Activated T-cell treated with anti-CD3 and anti-CD28 coated beads, Interleukin-2, amount 50 U/mL, for 72 hours (primary cell): ENCODE data around the gene TOR1A. TPM values are rescaled to one million over a fixed set of nuclear protein-coding genes. Genes with fewer than 3 reads are reported as not detected.
"Not testable (repeated sequence)": the region's sequence is repeated elsewhere in the genome, so short reads cannot be mapped to it uniquely, and the experiment has no call there.

Experiments
- ATAC-seq, 2 donors: fragments of 150-1000 bp; cut with Tn5 transposase; replicated peaks in 1 of 2; 2 replicates each; pipeline ENCODE4 v1.10.0; 2021; ENCODE audit warnings: moderate library complexity in 2 of 2, mild to moderate bottlenecking in 1 of 2
- DNase-seq, 2 donors: peaks; one replicate each; pipeline ENCODE4 v3.0.0; 2021 to 2022; ENCODE audit warnings: mixed read lengths in 1 of 2
- H3K27ac Mint-ChIP-seq: one replicate; pipeline ENCODE4 v1.8.0; 2022; ENCODE audit warnings: mild to moderate bottlenecking, moderate library complexity, mixed read lengths
- H3K27me3 Mint-ChIP-seq: one replicate; pipeline ENCODE4 v1.8.0; 2022; ENCODE audit warnings: low read depth, mixed read lengths
- H3K36me3 Mint-ChIP-seq, 2 donors: one replicate each; pipeline ENCODE4 v1.8.0; 2022; ENCODE audit warnings: mixed read lengths in 2 of 2, mild to moderate bottlenecking in 1 of 2; ENCODE audit not compliant: insufficient read depth in 2 of 2
- H3K4me1 Mint-ChIP-seq: one replicate; pipeline ENCODE4 v1.8.0; 2022; ENCODE audit warnings: low read depth, mixed read lengths
- H3K4me3 Mint-ChIP-seq, 2 donors: one replicate each; pipeline ENCODE4 v1.8.0; 2022; ENCODE audit warnings: mild to moderate bottlenecking in 2 of 2, mixed read lengths in 2 of 2, moderate library complexity in 2 of 2
- H3K9me3 Mint-ChIP-seq, 2 donors: one replicate each; pipeline ENCODE4 v1.8.0; 2022; ENCODE audit warnings: mixed read lengths in 2 of 2
- total RNA-seq, 2 donors: library from RNA; stranded (reverse); gene quantifications; one replicate each; pipeline ENCODE4 v1.2.3, GENCODE V29; 2022

TOR1A gene
- total RNA-seq, 2 donors from 2014 or later: 47.0 to 49.3 TPM

- H3K9me3 Mint-ChIP-seq: no peaks in the 10 kb centered on the region
- no peak for DNase-seq
- peak overlapping the region; percentile 44 for H3K27ac Mint-ChIP-seq
- ATAC-seq: no peak
- H3K4me3 Mint-ChIP-seq: no peak overlapping the region
- no peaks in the 10 kb centered on the region for H3K36me3 Mint-ChIP-seq
- H3K4me1 Mint-ChIP-seq: peaks cover 20% of the 10 kb centered on the region
- H3K27me3 Mint-ChIP-seq: peaks cover 22% of the 10 kb centered on the region
These were observed 44.3 kb downstream of the TOR1A start for GRCh38 chr9:129779560-129780190.

- Mint-ChIP-seq H3K9me3 (no peaks in the 10 kb centered on the region), H3K36me3 (no peaks in the 10 kb centered on the region), H3K27ac (no peak overlapping the region), H3K4me1 (peaks cover 20% of the 10 kb centered on the region), H3K4me3 (no peak overlapping the region), H3K27me3 (peaks cover 22% of the 10 kb centered on the region)
- DNase-seq (no peak), ATAC-seq (no peak)
These were observed 45.5 kb downstream of the TOR1A start for GRCh38 chr9:129778469-129778868.

GRCh38 chr9:129777769-129778130 lies 46.2 kb downstream of the TOR1A start:
- no peaks in the 10 kb centered on the region for H3K9me3 Mint-ChIP-seq
- H3K27me3 Mint-ChIP-seq: peaks cover 22% of the 10 kb centered on the region
- no peak for DNase-seq
- no peak overlapping the region for H3K27ac Mint-ChIP-seq
- no peaks in the 10 kb centered on the region for H3K36me3 Mint-ChIP-seq
- H3K4me1 Mint-ChIP-seq: peaks cover 20% of the 10 kb centered on the region
- ATAC-seq: peak in 1 of 2 donors; percentile 10
- H3K4me3 Mint-ChIP-seq: peak overlapping the region; percentile 67 to 81

GRCh38 chr9:129776938-129777768 lies 46.8 kb downstream of the TOR1A start:
- Mint-ChIP-seq H3K27ac (no peak overlapping the region), H3K27me3 (peaks cover 22% of the 10 kb centered on the region), H3K4me1 (peaks cover 20% of the 10 kb centered on the region), H3K9me3 (no peaks in the 10 kb centered on the region), H3K36me3 (no peaks in the 10 kb centered on the region), H3K4me3 (peak overlapping the region; percentile 67 to 81)
- DNase-seq (peak; percentile 66 to 72), ATAC-seq (peak; percentile 88 to 93)

- Mint-ChIP-seq H3K27ac (no peak overlapping the region), H3K27me3 (peaks cover 22% of the 10 kb centered on the region), H3K9me3 (no peaks in the 10 kb centered on the region), H3K4me3 (no peak overlapping the region), H3K36me3 (no peaks in the 10 kb centered on the region), H3K4me1 (peaks cover 20% of the 10 kb centered on the region)
- DNase-seq: no peak
- no peak for ATAC-seq
These were observed 47.4 kb downstream of the TOR1A start for GRCh38 chr9:129776566-129776937.

GRCh38 chr9:129776096-129776495 lies 47.8 kb downstream of the TOR1A start:
- H3K36me3 Mint-ChIP-seq, ATAC-seq, H3K4me3 Mint-ChIP-seq, H3K9me3 Mint-ChIP-seq, DNase-seq, H3K27ac Mint-ChIP-seq: not testable (repeated sequence)
- Mint-ChIP-seq H3K4me1 (peaks cover 20% of the 10 kb centered on the region), H3K27me3 (peaks cover 22% of the 10 kb centered on the region)

- no peak overlapping the region for H3K27ac Mint-ChIP-seq
- peaks cover 22% of the 10 kb centered on the region for H3K27me3 Mint-ChIP-seq
- no peak for DNase-seq
- H3K4me1 Mint-ChIP-seq: peaks cover 20% of the 10 kb centered on the region
- H3K4me3 Mint-ChIP-seq: no peak overlapping the region
- no peaks in the 10 kb centered on the region for H3K9me3 Mint-ChIP-seq
- ATAC-seq: no peak
- no peaks in the 10 kb centered on the region for H3K36me3 Mint-ChIP-seq
These were observed 48.5 kb downstream of the TOR1A start for GRCh38 chr9:129775448-129775798.

- Mint-ChIP-seq H3K36me3 (no peaks in the 10 kb centered on the region), H3K27ac (no peak overlapping the region), H3K4me1 (peaks cover 20% of the 10 kb centered on the region), H3K4me3 (no peak overlapping the region), H3K9me3 (no peaks in the 10 kb centered on the region), H3K27me3 (peaks cover 22% of the 10 kb centered on the region)
- DNase-seq (no peak), ATAC-seq (no peak)
These were observed 49.0 kb downstream of the TOR1A start for GRCh38 chr9:129774791-129775447.

GRCh38 chr9:129773262-129774048 lies 50.5 kb downstream of the TOR1A start:
- Mint-ChIP-seq H3K4me3 (no peak overlapping the region), H3K27ac (no peak overlapping the region), H3K27me3 (peaks cover 14% of the 10 kb centered on the region), H3K36me3 (no peaks in the 10 kb centered on the region), H3K4me1 (peaks cover 20% of the 10 kb centered on the region), H3K9me3 (no peaks in the 10 kb centered on the region)
- ATAC-seq (no peak), DNase-seq (no peak)

GRCh38 chr9:129770741-129771140 lies 53.2 kb downstream of the TOR1A start:
- H3K9me3 Mint-ChIP-seq: no peaks in the 10 kb centered on the region
- no peak overlapping the region for H3K4me3 Mint-ChIP-seq
- no peaks in the 10 kb centered on the region for H3K27me3 Mint-ChIP-seq
- H3K36me3 Mint-ChIP-seq: no peaks in the 10 kb centered on the region
- DNase-seq (no peak), ATAC-seq (no peak)
- H3K27ac Mint-ChIP-seq: no peak overlapping the region
- no peaks in the 10 kb centered on the region for H3K4me1 Mint-ChIP-seq

GRCh38 chr9:129769669-129770068 lies 54.3 kb downstream of the TOR1A start:
- H3K4me1 Mint-ChIP-seq: no peaks in the 10 kb centered on the region
- no peaks in the 10 kb centered on the region for H3K36me3 Mint-ChIP-seq
- DNase-seq (no peak), ATAC-seq (no peak)
- H3K27ac Mint-ChIP-seq: no peak overlapping the region
- no peaks in the 10 kb centered on the region for H3K9me3 Mint-ChIP-seq
- H3K27me3 Mint-ChIP-seq: no peaks in the 10 kb centered on the region
- no peak overlapping the region for H3K4me3 Mint-ChIP-seq

GRCh38 chr9:129768486-129768885 lies 55.5 kb downstream of the TOR1A start:
- Mint-ChIP-seq H3K27me3 (no peaks in the 10 kb centered on the region), H3K4me1 (no peaks in the 10 kb centered on the region), H3K9me3 (no peaks in the 10 kb centered on the region), H3K4me3 (no peak overlapping the region), H3K36me3 (no peaks in the 10 kb centered on the region), H3K27ac (no peak overlapping the region)
- DNase-seq (no peak), ATAC-seq (no peak)

- no peaks in the 10 kb centered on the region for H3K9me3 Mint-ChIP-seq
- no peak overlapping the region for H3K4me3 Mint-ChIP-seq
- H3K36me3 Mint-ChIP-seq: no peaks in the 10 kb centered on the region
- H3K27ac Mint-ChIP-seq: no peak overlapping the region
- DNase-seq (no peak), ATAC-seq (no peak)
- H3K4me1 Mint-ChIP-seq: no peaks in the 10 kb centered on the region
- H3K27me3 Mint-ChIP-seq: no peaks in the 10 kb centered on the region
These were observed 58.1 kb downstream of the TOR1A start for GRCh38 chr9:129765764-129766317.
